PC-3 (cell line): Measurements from ENCODE around the gene LRRC42. TPM values are rescaled to one million over a fixed set of nuclear protein-coding genes. Genes with fewer than 3 reads are reported as not detected.

Source experiments
- ATAC-seq: fragments of 200-7000 bp; cut with Tn5 transposase; 2 replicates; pipeline ENCODE4 v1.9.1; 2020; ENCODE audit warnings: mild to moderate bottlenecking, moderate library complexity
- BruUV-seq: library from RNA; stranded (reverse); fragments of 400-500 nt; replicated peaks from 2 replicates; lab custom pipeline; 2021; lab: Mats Ljungman, UMichigan
- CTCF ChIA-PET: fragments of 300-600 bp; sonication (Branson Sonifier 250); formaldehyde crosslinking; loops from one replicate; lab custom pipeline; 2022; ENCODE audit warnings: antibody characterized with exemption; lab: Charles Lee
- POLR2A ChIA-PET: fragments of 300-600 bp; sonication (Branson Sonifier 250); formaldehyde crosslinking; loops from one replicate; lab custom pipeline; 2022; ENCODE audit warnings: antibody characterized with exemption; ENCODE audit not compliant: unreplicated experiment; lab: Charles Lee
- DNase-seq: peaks from one replicate; pipeline ENCODE4 v3.0.0-alpha.2; 2015
- H2AFZ ChIP-seq: fragments of 300-600 bp; sonication (generic); 2 replicates; pipeline ENCODE4 v1.6.0; 2016; ENCODE audit warnings: antibody characterized with exemption, low read length
- H3F3A ChIP-seq: fragments of 300-600 bp; sonication (generic); one replicate; pipeline ENCODE4 v1.6.0; 2017; ENCODE audit warnings: antibody characterized with exemption, low read length, control low read depth, mild to moderate bottlenecking; ENCODE audit not compliant: unreplicated experiment
- H3K27ac ChIP-seq: fragments of 300-600 bp; sonication (generic); 2 replicates; pipeline ENCODE4 v1.5.1; 2016; ENCODE audit warnings: mild to moderate bottlenecking, low read length
- H3K27me3 ChIP-seq: fragments of 300-600 bp; sonication (generic); 2 replicates; pipeline ENCODE4 v1.6.1; 2016; ENCODE audit warnings: low read length, mixed read lengths
- H3K36me3 ChIP-seq: fragments of 300-600 bp; sonication (generic); 2 replicates; pipeline ENCODE4 v1.6.1; 2016; ENCODE audit warnings: low read depth, mixed run types, low read length, mixed read lengths
- H3K4me1 ChIP-seq: fragments of 300-600 bp; sonication (generic); 2 replicates; pipeline ENCODE4 v1.5.1; 2016; ENCODE audit warnings: low read length; ENCODE audit not compliant: insufficient read depth
- H3K4me2 ChIP-seq: fragments of 300-600 bp; sonication (generic); 2 replicates; pipeline ENCODE4 v1.6.0; 2016; ENCODE audit warnings: low read length
- H3K4me3 ChIP-seq: fragments of 300-600 bp; sonication (generic); 2 replicates; pipeline ENCODE4 v1.5.1; 2016; ENCODE audit warnings: mild to moderate bottlenecking, low read length, mixed read lengths
- H3K79me2 ChIP-seq: fragments of 300-600 bp; sonication (generic); 2 replicates; pipeline ENCODE4 v1.6.1; 2017; ENCODE audit warnings: low read length, mixed read lengths
- H3K9ac ChIP-seq: fragments of 300-600 bp; sonication (generic); 2 replicates; pipeline ENCODE4 v1.6.0; 2016; ENCODE audit warnings: mild to moderate bottlenecking, low read length
- H3K9me2 ChIP-seq: fragments of 300-600 bp; sonication (generic); replicated peaks from 2 replicates; pipeline ENCODE4 v1.6.1; 2016; ENCODE audit warnings: mixed run types, low read length, mixed read lengths
- H3K9me3 ChIP-seq: fragments of 300-600 bp; sonication (generic); 2 replicates; pipeline ENCODE4 v1.6.1; 2016; ENCODE audit warnings: low read length, mixed read lengths
- H4K20me1 ChIP-seq: fragments of 300-600 bp; sonication (generic); 2 replicates; pipeline ENCODE4 v1.6.1; 2016; ENCODE audit warnings: low read length, mixed read lengths
- EZH2 ChIP-seq: fragments of 300-600 bp; sonication (generic); IDR thresholded peaks from one replicate; pipeline ENCODE4 v1.6.1; 2017; ENCODE audit warnings: antibody characterized with exemption, mild to moderate bottlenecking, low read length; ENCODE audit not compliant: unreplicated experiment
- EZH2phosphoT487 ChIP-seq: fragments of 300-600 bp; sonication (generic); IDR thresholded peaks from 2 replicates; pipeline ENCODE4 v1.6.1; 2018; ENCODE audit warnings: mild to moderate bottlenecking, antibody characterized with exemption, low read length, borderline replicate concordance
- intact Hi-C: fragments of 100-400 bp; cut with micrococcal nuclease; formaldehyde crosslinking; loops from 2 replicates; pipeline ENCODE4 v1.9.0; 2023
- total RNA-seq: library from RNA; depleted of rRNA; stranded (reverse); fragments of >200 nt; gene quantifications from 2 replicates; pipeline ENCODE4 v1.2.3, GENCODE V29; 2014
- TF ChIP-seq, protein P1 (sequence below): fragments of 300-600 bp; sonication (generic); conservative IDR thresholded peaks from 2 replicates; pipeline ENCODE4 v1.5.1; 2017; ENCODE audit warnings: antibody characterized with exemption, low read depth, mild to moderate bottlenecking, low read length

The LRRC42 gene
- total RNA-seq, 1 experiment from 2014 or later = 27.3 TPM

DNA sequence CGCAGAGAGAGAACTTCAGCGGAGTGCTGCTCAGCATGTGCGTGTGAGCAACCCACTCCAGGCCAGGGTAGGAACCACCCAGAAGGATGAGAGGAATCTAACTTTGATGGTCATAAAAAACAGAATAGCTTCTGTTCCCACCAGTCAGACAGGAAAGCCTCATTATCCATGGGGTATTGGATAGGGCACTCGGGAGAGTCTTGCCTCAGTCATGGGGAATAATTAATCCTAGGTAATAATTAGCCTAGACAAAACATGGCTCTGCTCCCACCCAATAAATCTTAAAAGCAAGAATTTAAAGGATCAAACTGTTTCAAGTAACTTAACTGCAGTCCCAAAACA lies 36.6 kb downstream of the LRRC42 start:
- POLR2A ChIA-PET = interaction anchor here (0.8 kb wide), 1 partner anchor 37 kb away, joined by 28 read pairs; the partner anchor contains the start of genes IFT25 and LRRC42
- no peaks in the 10 kb centered on the region for H3K9me2 ChIP-seq
- no TSS peak for BruUV-seq
- no peaks in the 10 kb centered on the region for H3F3A ChIP-seq
- no peaks in the 10 kb centered on the region for H3K36me3 ChIP-seq
- no peak for DNase-seq
- intact Hi-C loops = no loop called here
- no peaks in the 10 kb centered on the region for H3K4me1 ChIP-seq
- no peak overlapping the region for H3K9ac ChIP-seq
- H3K4me3 ChIP-seq = peak overlapping the region; percentile 30
- peak overlapping the region; percentile 75 for H2AFZ ChIP-seq
- H3K79me2 ChIP-seq = no peaks in the 10 kb centered on the region
- H3K27ac ChIP-seq = no peak overlapping the region
- peak; percentile 13; the same call in 1 of the 2 replicates for ATAC-seq
- TF ChIP-seq EZH2 = no peak
- TF ChIP-seq EZH2phosphoT487 = no peak
- TF ChIP-seq, protein P1, sequence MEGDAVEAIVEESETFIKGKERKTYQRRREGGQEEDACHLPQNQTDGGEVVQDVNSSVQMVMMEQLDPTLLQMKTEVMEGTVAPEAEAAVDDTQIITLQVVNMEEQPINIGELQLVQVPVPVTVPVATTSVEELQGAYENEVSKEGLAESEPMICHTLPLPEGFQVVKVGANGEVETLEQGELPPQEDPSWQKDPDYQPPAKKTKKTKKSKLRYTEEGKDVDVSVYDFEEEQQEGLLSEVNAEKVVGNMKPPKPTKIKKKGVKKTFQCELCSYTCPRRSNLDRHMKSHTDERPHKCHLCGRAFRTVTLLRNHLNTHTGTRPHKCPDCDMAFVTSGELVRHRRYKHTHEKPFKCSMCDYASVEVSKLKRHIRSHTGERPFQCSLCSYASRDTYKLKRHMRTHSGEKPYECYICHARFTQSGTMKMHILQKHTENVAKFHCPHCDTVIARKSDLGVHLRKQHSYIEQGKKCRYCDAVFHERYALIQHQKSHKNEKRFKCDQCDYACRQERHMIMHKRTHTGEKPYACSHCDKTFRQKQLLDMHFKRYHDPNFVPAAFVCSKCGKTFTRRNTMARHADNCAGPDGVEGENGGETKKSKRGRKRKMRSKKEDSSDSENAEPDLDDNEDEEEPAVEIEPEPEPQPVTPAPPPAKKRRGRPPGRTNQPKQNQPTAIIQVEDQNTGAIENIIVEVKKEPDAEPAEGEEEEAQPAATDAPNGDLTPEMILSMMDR = no peak
- H3K4me2 ChIP-seq = peak overlapping the region; percentile 60
- no peaks in the 10 kb centered on the region for H4K20me1 ChIP-seq
- H3K27me3 ChIP-seq = no peaks in the 10 kb centered on the region
- CTCF ChIA-PET = interaction anchor here (0.6 kb wide), 1 partner anchor 19 kb away, joined by 3 read pairs; no protein-coding TSS in a partner anchor
- no peaks in the 10 kb centered on the region for H3K9me3 ChIP-seq

DNA sequence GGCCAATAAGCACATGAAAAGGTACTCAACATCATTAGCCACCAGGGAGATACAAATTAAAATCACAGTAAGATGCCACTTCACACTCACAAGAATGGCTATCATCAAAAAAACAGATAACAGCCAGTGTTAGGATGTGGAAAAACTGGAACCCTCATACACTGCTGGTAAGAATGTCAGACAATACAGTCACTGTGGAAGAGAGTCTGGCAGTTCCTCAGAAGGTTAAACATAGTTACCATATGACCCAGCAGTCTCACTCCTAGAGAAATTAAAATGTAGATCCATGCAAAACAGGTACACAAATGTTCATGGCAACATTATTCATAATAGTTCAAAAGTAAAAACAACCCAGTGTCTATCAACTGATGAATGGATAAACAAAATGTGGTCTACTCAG lies 38.6 kb downstream of the LRRC42 start:
- ChIA-PET CTCF (no interaction called here), POLR2A (no interaction called here)
- no peak for DNase-seq
- no peak overlapping the region for H2AFZ ChIP-seq
- H3K36me3 ChIP-seq = no peaks in the 10 kb centered on the region
- H3K4me3 ChIP-seq = no peak overlapping the region
- BruUV-seq = no TSS peak
- H3K27me3 ChIP-seq = no peaks in the 10 kb centered on the region
- no peak overlapping the region for H3K4me2 ChIP-seq
- H4K20me1 ChIP-seq = no peaks in the 10 kb centered on the region
- H3F3A ChIP-seq = no peaks in the 10 kb centered on the region
- H3K79me2 ChIP-seq = no peaks in the 10 kb centered on the region
- TF ChIP-seq EZH2phosphoT487 = no peak
- ATAC-seq = no peak
- intact Hi-C loops = no loop called here
- no peaks in the 10 kb centered on the region for H3K9me2 ChIP-seq
- no peaks in the 10 kb centered on the region for H3K9me3 ChIP-seq
- H3K9ac ChIP-seq = no peak overlapping the region
- H3K27ac ChIP-seq = no peak overlapping the region
- H3K4me1 ChIP-seq = no peaks in the 10 kb centered on the region

DNA sequence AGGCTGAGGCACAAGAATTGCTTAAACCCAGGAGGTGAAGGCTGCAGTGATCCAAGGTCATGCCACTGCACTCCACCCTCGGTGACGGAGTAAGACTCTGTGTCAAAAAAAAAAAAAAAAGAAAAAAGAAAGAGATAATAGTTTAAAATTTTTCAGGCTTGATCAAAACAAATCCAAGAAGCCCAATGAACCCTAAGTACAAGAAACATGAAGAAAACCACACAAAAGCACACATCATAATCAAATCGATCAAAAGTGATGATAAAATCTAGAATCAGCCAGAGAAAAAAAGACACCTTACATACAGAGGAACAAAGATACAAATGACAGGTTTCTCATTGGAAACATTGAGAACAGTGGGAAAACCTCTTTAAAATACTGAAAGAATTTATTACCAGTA lies 40.3 kb downstream of the LRRC42 start:
- Histone ChIP-seq H3K4me2 (no peak overlapping the region), H3K27ac (no peak overlapping the region), H3K9me3 (no peaks in the 10 kb centered on the region), H3K27me3 (no peaks in the 10 kb centered on the region), H3K79me2 (no peaks in the 10 kb centered on the region), H3F3A (no peaks in the 10 kb centered on the region), H2AFZ (no peak overlapping the region), H3K36me3 (no peaks in the 10 kb centered on the region), H3K9me2 (no peaks in the 10 kb centered on the region), H3K4me3 (no peak overlapping the region), H4K20me1 (no peaks in the 10 kb centered on the region), H3K4me1 (no peaks in the 10 kb centered on the region), H3K9ac (no peak overlapping the region)
- ChIA-PET POLR2A (no interaction called here), CTCF (no interaction called here)
- ATAC-seq = no peak
- no peak for TF ChIP-seq EZH2
- TF ChIP-seq, protein P1 = no peak
- BruUV-seq = no TSS peak
- DNase-seq = no peak
- intact Hi-C loops = no loop called here
